K562 (cell line): ENCODE data around the gene S100A3. TPM values are rescaled to one million over a fixed set of nuclear protein-coding genes. Genes with fewer than 3 reads are reported as not detected.

Experiments used
- CTBP1 ChIP-seq: fragments of 450-650 bp; IDR thresholded peaks from 2 replicates; pipeline ENCODE4 v1.6.1; 2016; ENCODE audit warnings: borderline replicate concordance
- CTCF ChIP-seq, 3 experiments: IDR thresholded peaks in 2 of 3; conservative IDR thresholded peaks in 1 of 3; 2 replicates each; pipeline ENCODE4 v1.5.1; 2011 to 2012; ENCODE audit warnings: low read length in 3 of 3, mild to moderate bottlenecking in 3 of 3, control low read depth in 2 of 3, improper control_type of control experiment in 1 of 3, inconsistent platforms in 1 of 3, low read depth in 1 of 3, mixed read lengths in 1 of 3, moderate library complexity in 1 of 3; ENCODE audit not compliant: insufficient read depth in 2 of 3
- E2F6 ChIP-seq, 2 experiments: IDR thresholded peaks; 2 replicates each; pipeline ENCODE4 v1.6.1; 2011; ENCODE audit warnings: borderline replicate concordance in 1 of 2, control low read depth in 1 of 2, low read depth in 1 of 2, low read length in 1 of 2, mild to moderate bottlenecking in 1 of 2, mixed read lengths in 1 of 2, moderate library complexity in 1 of 2; ENCODE audit not compliant: insufficient read depth in 1 of 2, insufficient read length in 1 of 2, poor library complexity in 1 of 2, severe bottlenecking in 1 of 2; ENCODE audit errors: extremely low read depth in 1 of 2
- ELF1 ChIP-seq: fragments of 200-800 bp; sonication (Bioruptor generic); IDR thresholded peaks from 2 replicates; pipeline ENCODE4 v1.6.1; 2016; ENCODE audit warnings: missing genetic modification characterization, missing compliant biosample characterization
- GTF2B ChIP-seq: IDR thresholded peaks from 2 replicates; pipeline ENCODE4 v1.6.1; 2011; ENCODE audit not compliant: insufficient read length; ENCODE audit errors: extremely low read depth
- HDAC6 ChIP-seq: IDR thresholded peaks from 2 replicates; pipeline ENCODE4 v1.6.1; 2012; ENCODE audit warnings: low read depth, mild to moderate bottlenecking, control low read depth, inconsistent platforms, low read length, moderate library complexity
- ILK ChIP-seq: fragments of 450-650 bp; IDR thresholded peaks from 2 replicates; pipeline ENCODE4 v1.6.1; 2016; ENCODE audit warnings: missing genetic modification characterization, low read depth, mild to moderate bottlenecking, missing compliant biosample characterization, moderate library complexity, borderline replicate concordance
- NFIC ChIP-seq: fragments of 450-650 bp; IDR thresholded peaks from 2 replicates; pipeline ENCODE4 v1.6.1; 2017; ENCODE audit warnings: mild to moderate bottlenecking, inconsistent platforms
- POLR2H ChIP-seq: IDR thresholded peaks from 2 replicates; pipeline ENCODE4 v1.6.1; 2016; ENCODE audit warnings: missing genetic modification characterization, low read depth, mild to moderate bottlenecking, control low read depth, missing compliant biosample characterization, moderate library complexity
- RREB1 ChIP-seq: fragments of 250-450 bp; sonication (Bioruptor Pico); IDR thresholded peaks from 2 replicates; pipeline ENCODE4 v1.4.0; 2020
- SAFB2 ChIP-seq: fragments of 200-400 bp; formaldehyde crosslinking; IDR thresholded peaks from 2 replicates; pipeline ENCODE4 v1.6.1; 2018; ENCODE audit warnings: borderline replicate concordance, low read length, low read depth, moderate library complexity; ENCODE audit not compliant: severe bottlenecking
- THRAP3 ChIP-seq: fragments of 450-650 bp; IDR thresholded peaks from 2 replicates; pipeline ENCODE4 v1.6.1; 2016; ENCODE audit warnings: mild to moderate bottlenecking, inconsistent platforms, borderline replicate concordance
- ZNF143 ChIP-seq: sonication (generic); formaldehyde crosslinking; IDR thresholded peaks from 2 replicates; pipeline ENCODE4 v1.9.0; 2022; ENCODE audit warnings: mild to moderate bottlenecking, missing genetic modification reagents
- ZNF165 ChIP-seq: fragments of 250-450 bp; sonication (Bioruptor Pico); IDR thresholded peaks from 2 replicates; pipeline ENCODE4 v1.4.0; 2020; ENCODE audit warnings: borderline replicate concordance
- ZNF277 ChIP-seq: fragments of 250-450 bp; sonication (Bioruptor Pico); IDR thresholded peaks from 2 replicates; pipeline ENCODE4 v1.8.0; 2022; ENCODE audit warnings: inconsistent platforms, mild to moderate bottlenecking, moderate library complexity, borderline replicate concordance
- ZNF57 ChIP-seq: fragments of 450-650 bp; formaldehyde crosslinking; IDR thresholded peaks from 2 replicates; pipeline ENCODE4 v1.4.0; 2020; ENCODE audit warnings: mild to moderate bottlenecking, moderate library complexity
- polyA plus RNA-seq, 8 experiments: library from polyadenylated mRNA; depleted of rRNA in 4 of 8; stranded (reverse) in 5 of 8; unstranded in 3 of 8; fragments of >200 nt; fragmentation: Nextera tagmentation in 2 of 8; fragmentation: Illumina TruSeq in 1 of 8; extraction: Ambion mirVana in 2 of 8; extraction: Trizol in 1 of 8; gene quantifications; 2 replicates each; pipeline versions ENCODE4 v1.2.1 to v1.2.3, GENCODE V29; 2011 to 2014; ENCODE audit warnings: inconsistent platforms in 1 of 8, missing spikeins in 1 of 8
- total RNA-seq, 7 experiments: library from RNA; depleted of rRNA in 6 of 7; stranded (reverse); fragments of >200 nt in 6 of 7; fragmentation: Illumina TruSeq in 2 of 7; extraction: Trizol in 2 of 7; gene quantifications; 2 replicates each; pipeline versions ENCODE4 v1.2.1 to v1.2.3, GENCODE V29; 2011 to 2021; ENCODE audit warnings: low replicate concordance in 1 of 7

Gene S100A3
- total and polyA plus RNA-seq, 9 of the 15 experiments (the other 6 are each of a cell fraction or from before 2014, with no cell fraction given) = 0.08 to 1.7 (median 0.18) TPM; not detected in 4

- TF ChIP-seq RREB1 (CRISPR knock-in tag) = no peak
- peak; percentile 60; the same call in 1 of the 2 replicates for TF ChIP-seq ELF1 (tag)
- TF ChIP-seq CTBP1 = peak; percentile 72; the same call in 1 of the 2 replicates
- no peak for TF ChIP-seq SAFB2
- peak; percentile 95 for TF ChIP-seq NFIC
- TF ChIP-seq ZNF57 (CRISPR knock-in tag) = no peak
- no peak for TF ChIP-seq ZNF165 (CRISPR knock-in tag)
- TF ChIP-seq ILK (tag) = no peak
- TF ChIP-seq THRAP3 = no peak
- TF ChIP-seq CTCF (IDR thresholded peaks at IDR 0.05 in 2 of 3, conservative IDR thresholded peaks at IDR 0.05 in 1 of 3; ENCODE audit: insufficient read depth in 2 of 3, low read depth in 1 of 3, low read length in 3 of 3) = peak; percentile 22 to 41 (median 25); a peak in 5 of 6 replicates
- TF ChIP-seq ZNF143 (CRISPR knock-in tag) = no peak
- no peak for TF ChIP-seq POLR2H (tag)
- TF ChIP-seq E2F6 (IDR thresholded peaks at IDR 0.05; ENCODE audit: borderline replicate concordance in 1 of 2, extremely low read depth in 1 of 2, insufficient read depth in 1 of 2, insufficient read length in 1 of 2, low read depth in 1 of 2, low read length in 1 of 2, poor library complexity in 1 of 2, severe bottlenecking in 1 of 2) = peak in 1 of 2 experiments; percentile 32
- no peak for TF ChIP-seq GTF2B
- no peak for TF ChIP-seq ZNF277 (CRISPR knock-in tag)
- no peak for TF ChIP-seq HDAC6
Observed at GRCh38 chr1:153538315-153538821, 10.7 kb downstream of the S100A3 start (continued).
